Smooth muscle cell (in vitro differentiated cells): ENCODE data around the gene CTCF. TPM values are rescaled to one million over a fixed set of nuclear protein-coding genes. Genes with fewer than 3 reads are reported as not detected.

Source experiments
- DNase-seq: peaks from one replicate; lab custom pipeline; 2025; ENCODE audit not compliant: unreplicated experiment; lab: John Stamatoyannopoulos, UW
- H2AFZ ChIP-seq: fragments of 200-600 bp; sonication (generic); 2 replicates; pipeline ENCODE4 v1.6.0; 2016; ENCODE audit warnings: antibody characterized with exemption, low read depth, mild to moderate bottlenecking
- H3F3A ChIP-seq: fragments of 200-600 bp; sonication (generic); 2 replicates; pipeline ENCODE4 v1.6.0; 2017; ENCODE audit warnings: antibody characterized with exemption, low read depth
- H3K27ac ChIP-seq: fragments of 200-600 bp; sonication (generic); 2 replicates; pipeline ENCODE4 v1.5.1; 2016; ENCODE audit warnings: low read depth, mild to moderate bottlenecking
- H3K27me3 ChIP-seq: fragments of 200-600 bp; sonication (generic); 2 replicates; pipeline ENCODE4 v1.6.1; 2016; ENCODE audit warnings: low read depth, mild to moderate bottlenecking
- H3K36me3 ChIP-seq: fragments of 200-600 bp; sonication (generic); 2 replicates; pipeline ENCODE4 v1.5.1; 2016; ENCODE audit warnings: low read depth
- H3K4me1 ChIP-seq: fragments of 200-600 bp; sonication (generic); 2 replicates; pipeline ENCODE4 v1.5.1; 2016; ENCODE audit warnings: low read depth
- H3K4me2 ChIP-seq: fragments of 200-600 bp; sonication (generic); 2 replicates; pipeline ENCODE4 v1.6.0; 2016; ENCODE audit warnings: mild to moderate bottlenecking
- H3K4me3 ChIP-seq: fragments of 200-600 bp; sonication (generic); 2 replicates; pipeline ENCODE4 v1.5.1; 2016; ENCODE audit warnings: mild to moderate bottlenecking
- H3K79me2 ChIP-seq: fragments of 200-600 bp; sonication (generic); 2 replicates; pipeline ENCODE4 v1.6.0; 2016; ENCODE audit warnings: low read depth, mild to moderate bottlenecking
- H3K9ac ChIP-seq: fragments of 200-600 bp; sonication (generic); 2 replicates; pipeline ENCODE4 v1.6.0; 2016; ENCODE audit warnings: low read depth
- H3K9me3 ChIP-seq: fragments of 200-600 bp; sonication (generic); replicated peaks from 2 replicates; pipeline ENCODE4 v1.5.1; 2016; ENCODE audit warnings: low read depth
- H4K20me1 ChIP-seq: fragments of 200-600 bp; sonication (generic); 2 replicates; pipeline ENCODE4 v1.6.0; 2016; ENCODE audit warnings: low read depth
- CTCF ChIP-seq: fragments of 200-600 bp; sonication (generic); IDR thresholded peaks from 2 replicates; pipeline ENCODE4 v1.5.1; 2017; ENCODE audit warnings: borderline replicate concordance, mild to moderate bottlenecking, antibody characterized with exemption; ENCODE audit not compliant: insufficient read depth, poor library complexity, severe bottlenecking
- WGBS: methylation state at CpG from one replicate; pipeline ENCODE4 v1.1.7; 2016; ENCODE audit warnings: low lambda C conversion rate; 5-methylcytosine and 5-hydroxymethylcytosine counted together
- polyA plus RNA-seq: library from polyadenylated mRNA; unstranded; fragments of >200 nt; fragmentation: Nextera tagmentation; extraction: Ambion mirVana; gene quantifications from 2 replicates; pipeline ENCODE4 v1.2.1, GENCODE V29; 2016
- total RNA-seq: library from RNA; depleted of rRNA; stranded (reverse); fragments of >200 nt; gene quantifications from 2 replicates; pipeline ENCODE4 v1.2.3, GENCODE V29; 2014

Gene CTCF
- total and polyA plus RNA-seq, 2 experiments from 2014 or later: 28.4 to 32.4 TPM

- Histone ChIP-seq H3K27ac (peak overlapping the region; percentile 63), H3K9ac (no peak overlapping the region), H3F3A (no peaks in the 10 kb centered on the region), H3K4me3 (no peak overlapping the region), H3K79me2 (no peaks in the 10 kb centered on the region), H3K9me3 (no peaks in the 10 kb centered on the region), H3K36me3 (no peaks in the 10 kb centered on the region), H3K27me3 (no peaks in the 10 kb centered on the region), H3K4me1 (no peaks in the 10 kb centered on the region), H3K4me2 (no peak overlapping the region), H2AFZ (no peak overlapping the region), H4K20me1 (no peaks in the 10 kb centered on the region)
- no peak for TF ChIP-seq CTCF
- WGBS: 50% methylated on average over 1 of the region's 1 CpG
- no peak for DNase-seq
Observed at GRCh38 chr16:67677712-67678111, 115.4 kb downstream of the CTCF start.

- Histone ChIP-seq H3F3A (no peaks in the 10 kb centered on the region), H4K20me1 (no peaks in the 10 kb centered on the region), H3K4me3 (no peak overlapping the region), H3K27ac (peak overlapping the region; percentile 52), H3K36me3 (no peaks in the 10 kb centered on the region), H3K4me1 (no peaks in the 10 kb centered on the region), H2AFZ (no peak overlapping the region), H3K79me2 (no peaks in the 10 kb centered on the region), H3K4me2 (no peak overlapping the region), H3K9me3 (no peaks in the 10 kb centered on the region), H3K9ac (no peak overlapping the region), H3K27me3 (no peaks in the 10 kb centered on the region)
- 87% methylated on average over 9 of the region's 12 CpGs for WGBS
- DNase-seq: no peak
- TF ChIP-seq CTCF: no peak
Observed at GRCh38 chr16:67678354-67679023, 116.2 kb downstream of the CTCF start.

- Histone ChIP-seq H3K79me2 (no peaks in the 10 kb centered on the region), H3F3A (no peaks in the 10 kb centered on the region), H3K9me3 (no peaks in the 10 kb centered on the region), H3K36me3 (no peaks in the 10 kb centered on the region), H3K4me3 (no peak overlapping the region), H3K4me2 (no peak overlapping the region), H3K9ac (no peak overlapping the region), H4K20me1 (no peaks in the 10 kb centered on the region), H3K27ac (no peak overlapping the region), H3K27me3 (no peaks in the 10 kb centered on the region), H2AFZ (no peak overlapping the region), H3K4me1 (no peaks in the 10 kb centered on the region)
- DNase-seq: no peak
- no peak for TF ChIP-seq CTCF
- WGBS: 97% methylated on average over 10 of the region's 10 CpGs
Observed at GRCh38 chr16:67679935-67680897, 117.9 kb downstream of the CTCF start.
